ENCODE data around the gene EML1.

Gene EML1

DNA sequence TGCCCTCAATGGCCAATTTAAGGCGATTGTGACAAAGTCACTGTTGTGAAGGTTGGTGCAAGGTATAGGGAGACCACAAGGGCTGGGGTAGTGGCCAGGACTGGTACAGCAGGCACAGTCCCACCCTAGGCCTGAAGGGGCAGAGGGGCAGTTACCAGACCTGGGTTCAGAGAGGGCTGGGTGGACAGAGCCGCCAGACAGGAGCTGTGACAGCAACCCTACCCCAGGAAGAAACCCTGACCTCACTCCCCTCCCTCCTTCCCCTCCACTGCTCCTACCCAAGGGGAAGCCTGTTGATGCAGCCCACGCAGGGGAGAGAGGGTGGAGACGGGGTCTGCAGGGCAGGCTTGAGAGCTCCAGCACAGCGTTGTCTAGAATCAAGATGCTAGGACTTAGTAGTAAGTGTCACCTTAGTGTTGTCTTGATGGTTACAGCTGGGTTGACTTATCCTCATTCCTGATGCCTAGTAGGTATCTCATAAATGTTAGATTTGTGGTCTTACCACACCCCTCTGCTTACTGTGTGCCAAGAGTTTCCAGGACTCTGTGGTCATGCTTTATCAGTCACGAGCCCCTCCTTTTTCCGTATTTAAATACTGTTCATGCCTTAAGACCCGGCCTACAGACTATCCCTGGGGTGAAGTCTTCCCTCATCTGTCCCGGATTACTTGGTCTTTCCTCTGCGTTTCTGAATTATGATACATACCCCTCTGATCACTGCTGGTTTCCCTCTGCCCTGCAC, 14.4 kb downstream of the EML1 start:
- no peak for DNase-seq

DNA sequence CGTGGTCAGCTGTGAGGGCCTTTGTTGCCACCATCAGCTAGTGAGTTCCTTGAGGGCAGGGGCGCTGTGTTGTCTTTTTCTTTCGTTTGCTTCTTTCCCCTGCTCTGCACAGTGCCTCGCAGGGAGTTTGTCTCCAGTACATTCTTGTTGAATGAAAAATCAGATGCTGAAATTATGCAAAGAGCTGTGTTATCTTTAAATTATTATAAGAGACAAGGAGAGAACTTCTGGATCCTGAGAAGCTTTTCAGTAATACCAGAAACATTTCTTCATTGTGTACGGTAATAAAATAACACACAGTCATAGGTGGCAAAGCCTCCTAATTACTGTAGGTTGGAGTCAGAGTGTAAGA, 14.9 kb downstream of the EML1 start:
- DNase-seq, result no peak

DNA sequence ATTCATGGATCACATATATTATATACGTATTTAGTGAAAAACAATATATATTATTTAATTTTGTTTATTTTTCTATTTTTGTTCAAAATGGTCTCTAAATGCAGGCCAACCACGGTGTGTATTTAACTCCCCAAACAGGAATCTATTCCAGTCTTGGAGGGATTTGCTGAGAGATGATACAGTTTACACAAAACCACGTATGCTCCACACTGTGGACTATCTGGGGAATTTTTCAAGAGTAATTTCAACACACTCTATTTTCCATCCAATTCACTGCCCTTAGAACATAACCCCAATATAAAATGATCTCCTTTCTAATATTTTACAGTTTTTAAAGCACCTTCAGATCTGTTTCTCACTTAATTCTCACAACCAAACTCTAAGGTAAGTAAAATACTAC, 15.3 kb downstream of the EML1 start:
- DNase-seq, result no peak

DNA sequence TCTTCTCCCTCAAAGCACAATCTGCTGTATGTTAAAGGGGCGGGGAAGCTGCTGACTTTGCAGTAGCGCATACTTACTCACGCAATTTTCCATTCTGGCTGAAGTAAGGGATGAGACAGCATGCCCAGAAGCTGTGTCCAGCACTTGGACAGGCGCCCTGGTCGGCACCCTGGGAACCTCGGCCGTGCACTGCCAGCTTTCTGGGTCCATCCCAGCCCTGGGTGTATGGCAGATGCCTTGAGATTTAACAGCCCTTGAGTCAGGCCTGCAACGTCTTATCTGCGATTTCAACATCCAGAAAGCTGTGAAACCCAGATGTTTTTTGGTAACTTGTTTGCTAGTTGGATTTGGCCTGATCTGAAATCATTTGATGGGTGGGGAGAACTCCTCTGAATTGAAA, 16.1 kb downstream of the EML1 start:
- DNase-seq, result no peak

DNA sequence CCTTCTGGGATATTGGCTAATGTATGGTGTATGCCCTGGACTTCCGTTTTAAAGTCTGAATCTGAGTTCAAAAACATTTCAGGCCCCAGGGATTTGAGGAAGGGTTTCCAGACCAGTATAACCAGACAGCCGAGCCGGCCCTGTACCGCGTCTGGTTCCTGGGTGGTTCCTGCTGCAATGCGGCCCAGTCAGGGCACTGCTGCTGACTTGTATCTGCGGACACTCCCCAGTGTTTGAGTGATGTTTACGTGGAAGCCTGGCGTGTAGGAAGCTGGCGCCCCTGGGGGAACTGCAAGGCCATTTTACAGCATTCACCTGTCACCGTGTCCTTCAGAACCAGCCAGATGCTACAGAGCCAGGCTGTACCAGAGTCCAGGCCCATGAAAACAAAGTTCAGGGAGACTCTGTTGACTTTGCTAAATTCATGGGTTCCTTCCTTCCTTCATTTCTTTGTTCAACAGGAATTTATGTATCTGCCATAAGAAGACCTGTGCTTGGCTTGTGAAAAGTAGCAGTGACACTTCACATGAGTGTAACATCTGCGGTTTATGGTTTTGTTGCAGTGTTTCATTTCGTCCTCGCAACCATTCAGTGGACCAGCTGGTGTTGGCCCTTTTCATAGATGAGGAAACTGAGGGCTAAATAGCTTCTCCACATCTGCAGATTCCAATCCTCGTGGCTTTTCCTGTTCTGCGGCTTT, 16.8 kb downstream of the EML1 start:
- DNase-seq, result no peak

DNA sequence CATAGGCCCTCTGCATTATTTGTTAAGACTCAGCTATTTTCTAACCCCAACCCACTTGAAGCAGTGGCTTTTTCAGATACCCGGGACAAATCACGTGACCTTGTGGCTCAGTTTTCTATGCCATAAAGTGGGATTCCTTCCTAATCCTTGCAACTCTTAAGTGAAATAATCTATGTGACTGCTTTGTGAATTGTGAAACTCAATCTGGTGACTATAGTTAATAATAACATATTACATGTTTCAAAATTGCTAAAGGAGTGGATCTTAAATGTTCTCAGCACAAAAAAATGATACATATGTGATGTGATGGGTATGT, 17.3 kb downstream of the EML1 start:
- no peak for DNase-seq

DNA sequence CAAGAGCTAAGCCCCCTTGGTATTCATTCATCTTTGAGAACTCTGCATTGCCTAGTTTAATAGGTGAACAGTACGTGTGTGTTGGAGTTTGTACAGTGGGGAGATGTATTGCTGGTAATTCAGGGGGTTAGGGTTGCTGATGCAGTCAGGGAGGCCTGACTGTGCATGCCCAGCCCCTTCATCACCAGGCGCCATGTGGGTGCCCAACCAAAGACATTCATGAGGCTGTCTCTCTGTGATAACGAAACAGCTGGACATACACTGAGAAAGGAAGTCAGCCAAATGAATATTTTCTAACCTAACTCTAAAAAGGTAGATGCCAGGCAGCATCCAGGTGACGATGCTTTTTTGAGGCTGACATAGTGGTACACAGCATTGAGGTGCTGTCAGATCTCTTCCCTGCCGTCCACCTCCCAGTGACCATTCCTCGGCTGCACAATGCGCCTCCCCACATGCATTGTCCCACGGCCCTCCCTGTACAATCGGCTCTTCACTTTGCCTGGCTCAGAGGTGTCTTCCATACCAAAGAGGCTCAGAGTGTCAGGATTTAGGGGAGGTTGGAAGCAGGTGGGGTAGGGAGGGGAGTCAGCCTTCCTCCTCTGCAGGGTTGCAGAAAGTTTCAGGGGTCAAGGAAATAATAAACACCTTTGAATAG, 19.0 kb downstream of the EML1 start:
- no peak for DNase-seq

DNA sequence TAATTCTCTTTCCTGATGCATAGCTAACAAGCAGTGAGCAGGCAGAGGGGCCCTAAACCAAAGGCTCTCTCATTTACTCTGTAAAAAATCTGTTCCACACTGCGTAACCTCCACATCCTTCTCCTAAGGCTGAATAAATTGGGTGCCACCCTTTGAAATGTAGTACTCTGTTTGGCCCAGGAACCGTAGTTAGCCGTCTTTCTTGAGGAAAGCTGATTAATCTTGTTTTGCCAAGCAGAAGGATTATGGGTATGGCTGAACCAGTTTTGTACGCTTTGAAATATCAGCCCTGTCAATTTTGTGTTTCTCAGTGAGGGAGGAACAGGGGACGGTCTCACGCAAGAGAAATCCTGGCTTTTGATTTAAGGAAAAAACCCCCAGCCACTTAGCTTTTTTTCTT, 19.7 kb downstream of the EML1 start:
- DNase-seq, result no peak

DNA sequence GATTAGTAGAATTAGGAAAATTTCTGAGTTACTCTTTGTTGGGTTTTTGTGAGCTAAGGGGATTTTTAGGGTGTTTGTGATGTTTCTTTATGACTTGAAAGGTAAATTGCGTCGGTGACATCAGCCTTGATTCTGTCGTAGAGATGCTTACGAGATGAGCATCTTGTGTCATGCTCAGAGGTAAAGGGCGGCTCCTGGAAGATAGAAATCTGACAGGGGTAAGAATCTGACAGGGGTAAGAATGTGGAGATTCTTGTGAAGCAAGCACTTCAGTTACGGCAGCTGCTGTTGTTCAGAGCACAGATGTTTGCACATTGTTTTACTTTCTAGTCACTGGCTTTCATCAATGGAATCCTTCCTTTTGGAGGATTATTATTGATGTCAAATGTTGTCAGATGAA, 22.5 kb downstream of the EML1 start:
- no peak for DNase-seq

DNA sequence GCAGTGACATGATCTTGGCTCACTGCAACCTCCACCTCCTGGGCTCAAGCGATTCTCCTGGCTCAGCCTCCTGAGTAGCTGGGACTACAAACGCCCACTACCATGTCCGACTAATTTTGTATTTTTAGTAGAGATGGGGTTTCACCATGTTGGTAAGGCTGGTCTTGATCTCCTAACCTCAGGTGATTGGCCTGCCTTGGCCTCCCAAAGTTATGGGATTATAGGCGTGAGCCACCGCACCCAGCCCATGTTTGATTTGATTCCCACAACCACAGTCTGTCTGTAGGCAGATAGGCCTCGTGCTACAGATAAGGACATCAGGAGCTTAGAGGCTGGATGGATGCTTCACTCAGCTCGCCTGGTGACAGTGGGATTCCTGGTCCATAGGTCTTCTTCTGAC, 23.0 kb downstream of the EML1 start:
- no peak for DNase-seq

DNA sequence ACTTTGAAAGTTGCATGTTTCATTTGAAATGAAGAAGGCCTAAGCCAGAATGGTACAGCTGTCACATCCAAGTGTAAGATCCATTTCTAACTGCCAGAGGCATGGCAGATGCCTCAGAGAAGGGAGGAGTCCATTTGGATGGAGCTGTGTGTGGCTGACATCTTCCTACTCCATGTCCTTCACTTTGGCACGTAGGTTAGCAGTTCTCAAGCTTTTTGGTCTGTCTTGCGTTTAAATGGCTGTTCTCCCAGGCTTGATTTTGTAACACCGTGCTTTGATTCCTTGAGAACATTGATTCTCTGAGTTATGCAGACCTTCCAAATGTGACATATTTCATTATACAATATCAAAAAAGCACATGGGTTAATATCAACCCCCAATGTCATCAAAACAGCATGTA, 23.4 kb downstream of the EML1 start:
- no peak for DNase-seq

DNA sequence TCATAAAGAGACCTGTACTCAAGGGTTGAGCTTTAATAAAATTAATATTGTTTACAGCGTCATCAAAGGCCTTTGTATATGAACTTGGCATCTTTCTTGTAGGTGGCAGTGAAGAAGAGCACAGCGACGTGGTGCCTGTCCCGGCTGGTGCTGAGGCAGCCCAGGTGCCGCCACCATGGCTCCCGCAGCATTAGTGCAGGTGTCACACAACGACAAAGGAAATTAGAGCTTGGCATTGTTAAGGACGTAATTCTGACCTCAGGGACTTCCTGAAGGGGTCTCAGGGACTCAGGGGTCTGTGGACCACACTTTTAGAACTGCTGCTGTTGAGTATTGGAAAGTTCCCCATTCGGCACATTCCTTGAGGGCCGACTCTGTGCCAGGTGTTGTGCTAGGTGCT, 24.1 kb downstream of the EML1 start:
- DNase-seq, result no peak

DNA sequence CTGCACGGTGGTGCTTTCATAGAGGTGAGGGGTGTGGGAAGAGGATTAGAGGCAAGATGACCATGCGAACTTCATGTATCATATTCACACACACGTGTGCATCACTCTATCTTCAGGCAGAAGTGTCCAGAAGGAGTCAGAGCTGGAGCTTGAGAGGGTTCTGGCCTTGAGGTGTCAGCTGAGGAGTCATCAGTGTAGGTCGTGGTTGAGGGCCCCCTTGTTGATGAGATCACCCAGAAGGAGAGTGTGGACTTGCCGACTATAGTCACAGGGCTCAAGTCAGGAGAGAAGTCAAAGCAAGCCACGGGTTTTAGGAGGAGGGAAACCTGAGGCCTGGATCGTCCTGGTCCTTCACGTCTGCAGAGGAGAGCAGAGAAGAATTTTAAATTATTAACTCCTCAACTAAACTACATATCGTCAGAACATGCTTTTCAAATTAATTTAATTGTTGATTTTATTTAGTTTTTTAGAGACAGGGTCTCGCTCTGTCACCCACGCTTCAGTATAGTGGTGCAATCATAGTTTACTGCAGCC, 25.4 kb downstream of the EML1 start:
- DNase-seq, result no peak

DNA sequence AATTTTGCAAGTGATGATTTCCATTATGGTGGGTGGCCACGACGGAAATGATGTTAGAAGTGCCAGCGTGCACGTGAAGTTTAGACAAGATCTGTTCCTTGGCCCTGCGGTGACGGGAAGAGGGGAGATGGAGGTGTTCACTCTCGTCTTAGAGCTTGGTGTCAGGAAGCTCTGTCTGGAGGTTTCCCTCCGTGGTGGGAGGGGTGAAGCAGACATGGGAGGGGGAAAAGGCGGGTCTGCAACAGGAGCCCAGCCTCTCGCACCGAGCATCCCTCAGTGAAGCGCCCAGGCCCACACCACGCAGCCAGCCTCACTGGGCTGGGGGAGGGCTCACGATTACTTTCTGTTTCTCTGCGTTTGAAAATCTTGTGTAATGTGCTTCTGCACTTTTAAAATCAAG, 26.3 kb downstream of the EML1 start:
- DNase-seq, result no peak

DNA sequence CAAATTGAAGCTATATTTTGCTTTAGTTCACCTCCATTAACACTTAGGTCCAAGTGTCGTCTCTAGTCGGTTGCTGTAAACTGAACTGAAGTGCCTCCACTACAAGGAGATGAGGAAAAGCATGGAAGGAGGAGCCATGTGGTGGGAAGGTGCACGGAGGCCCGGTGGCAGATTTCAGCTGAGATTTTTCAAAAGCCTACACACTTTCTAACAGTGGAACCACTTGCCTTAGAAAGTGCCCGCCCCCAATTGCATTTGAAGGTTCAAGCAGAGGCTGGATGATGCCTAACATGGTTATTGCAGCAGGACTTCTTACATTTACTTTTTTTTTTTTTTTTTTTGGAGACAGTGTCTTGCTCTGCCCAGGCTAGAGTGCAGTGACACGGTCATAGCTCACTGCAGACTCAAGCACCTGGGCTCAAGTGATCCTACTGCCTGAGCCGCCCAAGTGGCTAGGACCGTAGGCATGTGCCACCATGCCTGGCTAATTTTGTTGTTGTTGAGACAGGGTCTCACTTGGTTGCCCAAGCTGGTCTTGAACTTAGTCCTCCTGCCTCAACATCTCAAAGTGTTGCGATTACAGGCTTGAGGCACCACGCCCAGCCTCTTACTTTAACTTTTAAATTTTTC, 27.6 kb downstream of the EML1 start:
- DNase-seq, result no peak

DNA sequence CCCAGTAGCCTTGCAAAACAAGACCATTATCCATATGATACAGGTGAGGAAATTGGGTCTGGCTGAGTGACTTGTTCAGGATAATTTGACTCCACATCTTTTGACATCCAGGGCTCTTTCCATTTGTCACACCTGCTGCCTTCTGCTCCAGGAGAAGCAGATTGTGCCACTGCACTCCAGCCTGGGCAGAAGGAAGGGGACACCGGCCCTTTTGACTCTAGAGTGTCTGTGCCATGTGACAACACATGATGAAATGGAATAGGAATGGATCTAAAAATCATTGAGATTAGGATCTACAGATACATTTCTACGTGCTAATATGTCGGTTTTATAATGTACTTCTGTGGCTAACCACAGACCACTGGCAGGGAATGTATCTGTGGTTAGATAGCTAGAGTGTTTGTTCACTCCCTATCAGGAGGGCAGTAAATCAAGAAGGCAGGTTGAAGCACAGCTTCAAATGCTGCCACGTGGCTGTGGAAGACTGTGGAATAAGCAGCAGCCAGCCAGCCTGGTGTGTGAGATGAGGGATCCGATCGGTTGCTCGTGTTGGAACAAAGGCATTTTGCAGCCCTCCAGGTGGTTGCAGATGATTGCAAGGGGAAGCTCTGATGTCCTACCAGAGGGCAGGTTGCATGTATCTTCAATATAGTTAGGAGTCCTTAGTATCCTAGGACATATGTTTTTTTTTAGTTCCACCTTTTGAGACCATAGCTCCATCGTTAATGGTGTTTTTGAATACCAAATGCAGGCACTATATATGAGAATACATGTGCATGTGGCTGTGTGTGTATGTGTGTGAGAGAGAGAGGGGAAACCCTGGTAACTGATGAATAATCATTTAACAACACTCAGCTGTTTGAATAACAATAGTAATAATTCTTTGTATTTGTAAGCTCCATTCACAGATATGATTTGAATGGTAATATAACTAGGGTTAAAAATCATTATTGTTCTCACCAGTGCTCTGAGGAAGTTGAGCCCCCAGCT, 28.6 kb downstream of the EML1 start:
- no peak for DNase-seq

DNA sequence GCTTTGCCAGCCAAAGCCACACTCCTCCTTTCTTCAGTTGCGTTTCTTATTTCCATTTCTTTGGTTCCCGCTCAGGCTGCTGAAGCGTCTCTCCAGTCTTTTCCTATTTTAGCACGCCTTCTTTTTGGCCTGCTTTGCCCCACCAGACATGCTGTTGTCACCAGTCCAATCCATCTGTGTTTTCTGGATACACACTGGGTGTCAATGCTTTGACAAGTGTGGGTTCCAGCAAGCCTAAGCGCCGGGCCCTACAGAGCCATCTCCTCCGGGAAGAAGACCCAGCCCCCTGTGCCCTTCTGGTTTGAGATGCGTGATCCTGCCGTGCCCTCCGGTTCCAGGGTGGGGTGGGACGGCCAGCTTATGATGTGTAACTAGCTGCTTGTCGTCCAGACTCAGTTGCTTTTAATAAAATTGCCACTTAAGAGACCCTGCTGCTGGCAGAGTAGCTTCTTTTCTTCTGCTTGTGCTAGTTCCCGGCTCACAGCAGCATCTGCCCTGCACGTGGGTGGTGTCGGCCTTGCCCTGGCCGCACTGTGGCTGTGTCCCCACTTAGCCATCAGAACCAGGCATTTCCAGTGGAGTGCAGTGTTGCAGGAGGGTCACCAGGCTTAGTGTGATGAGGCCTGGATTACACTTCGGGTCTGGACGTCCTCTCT, 29.7 kb downstream of the EML1 start:
- no peak for DNase-seq

DNA sequence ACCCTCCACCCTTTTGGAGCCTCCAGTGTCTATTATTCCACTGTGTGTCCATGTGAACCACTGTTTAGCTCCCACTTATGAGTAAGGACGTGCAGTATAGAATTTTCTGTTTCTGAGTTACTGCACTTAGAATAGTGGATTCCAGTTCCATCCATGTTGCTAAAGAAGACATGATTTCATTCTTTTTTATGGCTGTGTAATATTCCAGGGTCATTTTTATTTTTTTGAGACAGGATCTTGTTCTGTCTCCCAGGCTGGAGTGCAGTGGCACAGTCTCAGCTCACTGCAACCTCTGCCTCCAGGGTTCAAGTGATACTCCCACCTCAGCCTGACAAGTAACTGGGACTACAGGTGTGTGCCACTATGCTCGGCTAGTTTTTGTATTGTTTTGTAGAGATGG, 31.6 kb downstream of the EML1 start:
- no peak for DNase-seq

DNA sequence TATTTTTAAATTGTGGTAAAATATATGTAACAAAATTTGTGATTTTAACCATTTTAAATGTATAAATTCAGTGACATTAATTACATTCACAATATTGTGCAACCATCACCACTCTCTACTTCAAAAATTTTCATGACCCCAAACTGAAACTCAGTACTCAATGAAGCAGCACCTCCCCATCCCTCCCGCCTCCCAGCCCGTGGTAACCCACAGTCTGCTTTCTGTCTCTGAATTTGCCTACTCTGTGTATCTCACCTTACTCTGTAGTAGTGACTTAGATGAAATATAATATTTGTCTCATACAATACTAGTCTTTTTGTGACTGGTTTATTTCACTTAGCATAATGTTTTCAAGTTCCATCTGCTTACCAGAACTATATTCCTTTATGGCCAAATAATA, 36.2 kb downstream of the EML1 start:
- DNase-seq, result no peak

DNA sequence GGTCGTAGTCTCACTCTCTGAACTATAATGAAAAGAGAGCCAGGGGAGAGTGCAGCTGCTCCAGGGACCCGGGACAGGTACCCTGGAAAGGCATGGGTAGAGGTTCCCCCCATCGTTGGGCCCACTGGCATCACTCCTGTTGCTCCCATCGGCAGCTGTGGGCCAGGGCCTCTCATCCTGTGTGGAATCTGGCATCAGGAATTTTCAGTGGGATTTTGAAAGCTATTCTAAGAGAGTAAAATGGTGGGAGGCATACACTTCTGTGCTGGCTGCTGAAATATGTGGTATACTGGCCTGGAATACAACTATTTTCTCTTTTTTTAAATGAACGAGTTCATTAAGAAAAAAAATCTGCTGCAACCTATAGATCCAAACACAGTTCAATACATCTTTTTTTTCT, 38.1 kb downstream of the EML1 start:
- DNase-seq, result no peak

DNA sequence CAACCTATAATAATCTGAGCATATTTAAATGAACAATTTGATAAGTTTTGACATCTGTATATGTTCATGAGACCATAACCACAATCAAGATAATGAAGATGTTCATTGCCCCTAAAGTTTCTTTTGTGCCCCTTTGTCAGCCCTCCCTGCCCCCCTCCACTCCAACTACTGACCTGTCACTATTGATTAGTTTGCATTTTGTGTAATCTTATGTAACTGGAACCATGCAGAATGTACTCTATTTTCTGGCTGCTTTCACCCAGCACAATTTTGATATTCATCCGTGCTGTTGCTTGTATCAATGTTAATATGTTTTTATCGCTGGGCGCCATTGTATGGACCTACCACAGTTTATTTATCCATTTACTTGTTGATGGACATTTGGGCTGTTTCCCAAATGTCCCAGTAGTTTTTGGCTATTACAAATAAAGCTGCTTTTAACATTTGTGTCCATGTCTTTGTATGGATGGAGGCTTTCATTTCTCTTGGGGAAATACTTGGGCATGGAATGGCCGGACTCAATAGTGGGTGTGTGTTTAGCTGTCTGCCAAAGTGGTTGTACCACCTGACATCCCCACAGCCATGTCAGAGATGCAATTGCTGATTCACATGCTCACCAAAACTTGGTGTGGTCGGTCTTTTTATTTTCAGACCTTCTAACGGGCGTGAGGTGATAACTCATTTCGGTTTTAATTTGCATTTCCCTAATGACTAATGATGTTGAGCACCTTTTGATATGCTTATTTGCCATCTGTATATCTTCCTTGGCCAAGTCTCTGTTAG, 38.9 kb downstream of the EML1 start:
- no peak for DNase-seq
